Right atrium auricular region (tissue), 2 donors: Measurements from ENCODE around the gene KRTAP5-8. TPM values are rescaled to one million over a fixed set of nuclear protein-coding genes. Genes with fewer than 3 reads are reported as not detected.
"Not testable (repeated sequence)": the region's sequence is repeated elsewhere in the genome, so short reads cannot be mapped to it uniquely, and the experiment has no call there.

ENCODE experiments used
- DNase-seq: peaks from one replicate; pipeline ENCODE4 v3.0.0-alpha.2; 2019; ENCODE audit warnings: low spot score
- H3K27ac ChIP-seq, 2 donors: fragments of 200-600 bp; sonication (generic); 1 replicate in 1 of 2; 2 replicates in 1 of 2; pipeline ENCODE4 v1.5.1; 2016 to 2019
- H3K27me3 ChIP-seq, 2 donors: fragments of 200-600 bp; sonication (generic); one replicate each; pipeline versions ENCODE4 v1.5.1 to v1.6.0; 2017 to 2019
- H3K36me3 ChIP-seq: fragments of 200-600 bp; sonication (generic); one replicate; pipeline ENCODE4 v1.5.1; 2016
- H3K4me1 ChIP-seq, 2 donors: fragments of 200-600 bp; sonication (generic); one replicate each; pipeline versions ENCODE4 v1.5.1 to v1.6.0; 2017 to 2019
- H3K4me3 ChIP-seq, 2 donors: fragments of 200-600 bp; sonication (generic); 1 replicate in 1 of 2; 2 replicates in 1 of 2; pipeline ENCODE4 v1.5.1; 2017 to 2019; ENCODE audit warnings: mild to moderate bottlenecking in 1 of 2, moderate library complexity in 1 of 2
- H3K9me3 ChIP-seq, 2 donors: fragments of 200-600 bp; sonication (generic); one replicate each; pipeline ENCODE4 v1.5.1; 2019
- CTCF ChIP-seq, 2 donors: fragments of 200-600 bp; sonication (generic); IDR thresholded peaks; one replicate each; pipeline ENCODE4 v1.5.1; 2019; ENCODE audit warnings: antibody characterized with exemption in 2 of 2
- total RNA-seq, 2 donors: library from RNA; depleted of rRNA; stranded (reverse); fragments of >200 nt; gene quantifications; one replicate each; pipeline ENCODE4 v1.1.0, GENCODE V29; 2016

The KRTAP5-8 gene
- total RNA-seq, 2 donors from 2014 or later, result not detected

DNA sequence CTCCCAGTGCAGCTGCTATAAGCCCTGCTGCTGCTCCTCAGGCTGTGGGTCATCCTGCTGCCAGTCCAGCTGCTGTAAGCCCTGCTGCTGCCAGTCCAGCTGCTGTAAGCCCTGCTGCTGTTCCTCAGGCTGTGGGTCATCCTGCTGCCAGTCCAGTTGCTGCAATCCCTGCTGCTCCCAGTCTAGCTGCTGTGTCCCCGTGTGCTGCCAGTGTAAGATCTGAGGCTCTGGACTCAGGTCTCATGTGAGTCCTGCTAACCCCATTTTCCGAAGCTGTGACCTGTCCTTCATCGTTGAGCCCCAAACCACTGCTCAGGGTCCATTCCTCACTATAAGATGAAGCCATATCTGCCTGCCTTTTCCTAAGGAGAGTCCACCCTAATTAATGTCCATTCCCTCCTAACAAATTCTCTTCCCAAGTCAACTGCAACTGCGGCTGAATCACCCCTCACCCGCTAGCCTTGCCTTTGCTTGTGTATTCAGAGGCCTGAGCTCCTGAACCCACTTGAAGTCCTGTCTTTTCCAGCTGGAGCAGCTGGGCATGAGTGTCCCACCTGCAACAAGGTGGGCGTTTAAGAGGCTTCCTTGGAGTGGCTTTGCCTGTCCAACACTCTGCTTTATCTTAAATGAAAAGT lies 10.1 kb upstream of the KRTAP5-8 start:
- H3K9me3 ChIP-seq, result no peaks in the 10 kb centered on the region
- H3K36me3 ChIP-seq, result no peaks in the 10 kb centered on the region
- no peak for TF ChIP-seq CTCF (IDR thresholded peaks at IDR 0.05)
- no peak overlapping the region for H3K27ac ChIP-seq
- H3K4me3 ChIP-seq, result no peak overlapping the region
- no peaks in the 10 kb centered on the region for H3K27me3 ChIP-seq
- H3K4me1 ChIP-seq, result no peaks in the 10 kb centered on the region
- peak; percentile 32 for DNase-seq

GRCh38 chr11:71530602-71531001 lies 7.2 kb upstream of the KRTAP5-8 start:
- no peak for TF ChIP-seq CTCF (IDR thresholded peaks at IDR 0.05)

DNA sequence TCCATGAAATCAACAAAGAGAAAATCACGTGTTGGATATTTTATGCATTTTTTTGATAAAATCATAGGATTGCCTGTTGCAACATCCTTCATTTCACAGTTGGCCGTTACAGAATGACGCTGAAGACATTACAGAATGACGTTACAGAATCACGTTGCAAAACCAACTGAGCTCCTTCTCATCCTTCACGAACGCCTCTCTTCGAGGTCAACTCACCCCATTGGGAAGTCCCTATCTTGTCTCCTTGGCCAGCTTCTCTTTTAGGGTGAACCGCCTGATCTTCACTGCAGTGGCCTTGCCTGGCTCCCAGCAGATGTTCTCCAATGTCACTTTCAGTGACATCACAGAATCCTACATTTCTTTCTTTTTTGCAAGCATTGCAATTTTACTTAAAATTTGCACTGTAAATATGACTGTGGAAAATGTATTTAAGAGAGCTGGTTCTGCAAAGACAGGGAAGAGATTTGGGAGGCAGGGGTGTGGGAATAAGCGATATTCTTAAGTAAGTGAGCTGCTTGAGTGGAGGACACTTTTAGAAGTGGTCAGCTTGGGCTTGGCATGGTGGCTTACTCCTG lies 5.7 kb upstream of the KRTAP5-8 start:
- no peaks in the 10 kb centered on the region for H3K27me3 ChIP-seq
- no peak for DNase-seq
- no peaks in the 10 kb centered on the region for H3K9me3 ChIP-seq
- no peak overlapping the region for H3K27ac ChIP-seq
- H3K4me3 ChIP-seq, result no peak overlapping the region
- H3K36me3 ChIP-seq, result no peaks in the 10 kb centered on the region
- H3K4me1 ChIP-seq, result no peaks in the 10 kb centered on the region
- no peak for TF ChIP-seq CTCF (IDR thresholded peaks at IDR 0.05)

More at GRCh38 chr11:71530602-71531001, 7.2 kb upstream of the KRTAP5-8 start:
- Histone ChIP-seq H3K27ac (no peak overlapping the region), H3K36me3 (no peaks in the 10 kb centered on the region), H3K4me3 (no peak overlapping the region), H3K4me1 (no peaks in the 10 kb centered on the region), H3K27me3 (no peaks in the 10 kb centered on the region), H3K9me3 (no peaks in the 10 kb centered on the region)
- no peak for DNase-seq

- H3K27ac ChIP-seq, H3K4me1 ChIP-seq, H3K9me3 ChIP-seq, H3K4me3 ChIP-seq, H3K36me3 ChIP-seq, H3K27me3 ChIP-seq: not testable (repeated sequence)
- peak; percentile 21 for DNase-seq
Measured at GRCh38 chr11:71534711-71535608, 2.9 kb upstream of the KRTAP5-8 start.

DNA sequence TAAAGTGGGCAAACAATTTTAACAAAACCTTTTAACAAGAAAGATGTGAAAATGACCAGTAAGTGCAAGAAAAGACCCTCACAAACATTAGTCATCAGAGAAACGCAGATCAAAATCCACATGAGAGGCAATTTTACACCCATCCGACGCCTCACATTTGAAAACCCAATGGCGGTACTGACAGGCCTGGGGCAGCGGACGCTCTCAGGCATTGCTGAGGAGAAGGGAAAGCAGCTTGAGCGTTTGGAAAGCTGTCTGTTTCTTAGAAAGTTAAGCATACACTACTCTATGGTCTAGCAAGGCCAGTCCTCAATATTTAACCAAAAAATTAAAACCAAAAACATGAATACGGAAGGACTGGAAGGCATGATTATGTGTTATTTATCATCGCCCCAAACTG lies 2.0 kb upstream of the KRTAP5-8 start:
- TF ChIP-seq CTCF (IDR thresholded peaks at IDR 0.05), result no peak
- no peaks in the 10 kb centered on the region for H3K4me1 ChIP-seq
- no peak overlapping the region for H3K27ac ChIP-seq
- no peaks in the 10 kb centered on the region for H3K36me3 ChIP-seq
- DNase-seq, result no peak
- H3K4me3 ChIP-seq, result no peak overlapping the region
- H3K9me3 ChIP-seq, result no peaks in the 10 kb centered on the region
- no peaks in the 10 kb centered on the region for H3K27me3 ChIP-seq

DNA sequence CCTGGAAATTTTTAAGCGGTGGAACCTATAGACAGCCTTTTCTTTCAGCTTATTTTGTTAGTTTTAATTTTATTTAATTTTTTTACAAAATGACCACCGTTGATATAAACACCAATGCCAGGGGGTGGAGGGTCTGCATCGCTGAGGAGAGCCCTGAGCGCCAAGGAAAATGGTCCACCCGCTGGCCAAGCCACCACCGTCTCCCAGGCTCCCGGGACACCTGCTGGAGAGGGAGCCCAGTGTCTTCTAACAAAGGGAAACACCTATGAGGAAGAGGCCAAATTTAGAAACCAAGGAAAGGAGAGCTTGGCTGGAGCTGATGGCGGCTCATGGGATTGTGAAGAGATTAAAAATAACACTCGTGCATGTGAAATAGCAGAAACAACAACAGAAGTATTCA lies 288 bp upstream of the KRTAP5-8 start:
- DNase-seq, result peak; percentile 21
- no peaks in the 10 kb centered on the region for H3K27me3 ChIP-seq

More for the DNA sequence above, 288 bp upstream of the KRTAP5-8 start:
- H3K4me3 ChIP-seq, result no peak overlapping the region
- H3K27ac ChIP-seq, result no peak overlapping the region
- TF ChIP-seq CTCF (IDR thresholded peaks at IDR 0.05), result no peak
- no peaks in the 10 kb centered on the region for H3K9me3 ChIP-seq
- H3K4me1 ChIP-seq, result no peaks in the 10 kb centered on the region
- no peaks in the 10 kb centered on the region for H3K36me3 ChIP-seq
